ENCODE results near the gene IGFBP6.
"Not testable (repeated sequence)": the region's sequence is repeated elsewhere in the genome, so short reads cannot be mapped to it uniquely, and the experiment has no call there.

IGFBP6 gene

DNA sequence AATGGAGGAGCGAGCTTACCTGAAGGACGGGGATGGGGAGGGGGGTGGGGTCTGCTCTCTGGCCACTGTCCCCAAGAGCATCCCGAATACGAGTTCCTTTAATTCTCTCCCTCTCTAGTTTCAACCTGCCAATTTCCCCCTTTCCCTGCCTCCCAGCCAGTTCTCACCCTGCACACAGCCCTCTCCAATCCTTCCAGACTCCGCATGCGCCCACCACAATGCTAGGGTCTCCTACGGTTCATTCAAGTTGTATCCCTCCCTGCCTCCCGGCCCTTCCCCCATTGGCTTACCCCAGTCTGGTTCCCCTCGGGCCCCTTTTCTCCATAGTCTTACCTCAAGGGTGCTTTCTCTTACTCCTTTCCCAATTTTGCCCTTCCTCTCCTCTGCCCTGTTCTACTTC is 708 bp upstream of the IGFBP6 start:
- DNase-seq (ENCODE audit: low read depth in 3 of 3), result no peak

DNA sequence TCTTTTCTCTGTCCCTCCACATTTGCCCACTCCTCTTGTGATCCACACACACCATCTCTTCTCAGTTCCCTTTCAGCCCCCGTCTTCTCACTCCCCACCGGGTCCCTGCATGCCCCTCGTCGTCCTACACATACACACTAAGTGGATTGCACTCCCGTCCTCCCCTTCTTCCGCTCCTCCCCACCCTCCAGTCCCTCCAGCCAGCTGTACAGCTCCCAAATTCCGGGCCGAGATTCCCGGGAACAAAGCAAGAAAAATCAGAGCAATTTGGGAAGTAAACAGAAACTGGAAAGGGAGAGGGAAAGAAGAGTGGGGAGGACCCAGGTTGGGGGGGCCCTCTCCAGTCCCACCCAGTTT is 282 bp upstream of the IGFBP6 start:
- no peak for DNase-seq (ENCODE audit: low read depth in 3 of 3)

DNA sequence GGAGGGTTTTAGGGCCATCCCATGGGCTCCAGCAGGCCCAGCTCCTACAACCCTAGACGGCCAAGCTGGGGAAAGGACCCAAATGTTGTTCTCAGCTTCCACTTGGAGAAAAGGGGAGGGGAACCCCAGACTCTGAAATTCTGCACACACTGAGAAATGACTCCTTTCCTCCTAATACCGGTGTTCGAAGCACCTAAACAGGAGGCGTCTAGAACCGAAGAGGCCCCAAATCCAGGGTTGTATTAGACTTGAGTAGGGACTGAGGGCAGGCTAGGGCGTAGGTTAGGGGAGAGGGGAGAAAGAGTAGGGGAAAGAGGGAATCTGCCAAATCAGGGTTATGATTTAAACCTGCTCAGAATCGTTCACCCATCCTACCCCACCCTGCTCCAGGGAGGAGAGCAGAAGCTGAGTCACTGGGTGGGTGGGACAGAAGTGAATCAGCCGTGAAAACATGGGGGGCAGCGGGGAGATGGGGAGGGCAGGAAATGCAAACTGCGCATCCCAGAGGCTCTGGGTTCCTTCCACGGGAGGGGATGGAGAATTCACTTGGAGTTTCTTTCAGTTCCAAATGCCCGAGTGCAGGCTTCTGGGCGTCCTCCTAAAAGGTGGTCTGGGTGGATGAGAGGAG is 1.0 kb downstream of the IGFBP6 start:
- no peak for DNase-seq (ENCODE audit: low read depth in 3 of 3)

DNA sequence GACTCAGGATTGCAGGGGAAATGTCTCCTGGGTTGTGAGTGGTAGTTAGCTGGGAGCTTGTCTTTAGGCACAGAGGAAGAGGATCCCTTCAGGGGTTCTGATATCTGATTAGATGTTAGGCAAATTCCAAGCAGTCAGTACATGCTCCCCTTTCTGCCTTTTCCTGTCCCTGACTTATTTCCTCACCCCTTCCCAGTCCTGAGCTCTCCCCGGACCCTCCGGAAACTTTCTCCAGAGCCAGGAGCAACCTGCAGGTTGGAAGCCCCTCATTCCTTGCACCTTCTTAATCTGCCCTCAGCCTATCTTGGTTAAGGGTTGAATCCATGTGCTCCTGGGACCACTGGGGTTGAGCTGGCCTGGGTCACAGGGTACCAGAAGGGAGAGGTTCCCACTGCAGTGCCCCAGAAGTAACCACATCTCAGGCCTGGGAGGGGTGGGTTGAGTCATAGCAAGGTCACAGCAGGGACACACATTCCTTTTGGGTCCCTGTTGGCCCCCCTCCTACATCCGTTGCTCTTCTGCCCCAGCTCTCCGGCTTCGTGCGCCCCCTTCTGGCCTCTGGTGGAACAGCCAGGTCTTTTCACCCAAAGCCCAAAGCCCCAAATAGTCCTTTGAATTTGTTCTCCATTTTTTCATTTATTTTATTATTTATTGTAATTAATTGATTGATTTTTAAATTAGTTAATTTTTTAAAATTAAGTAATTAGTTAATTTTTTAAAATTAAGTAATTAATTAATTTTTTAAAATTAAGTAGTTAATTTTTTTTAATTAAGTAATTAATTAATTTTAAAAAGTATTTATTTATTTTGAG is 1.8 kb downstream of the IGFBP6 start:
- DNase-seq (ENCODE audit: low read depth in 3 of 3), result peak; percentile 85 to 90 (median 89)

DNA sequence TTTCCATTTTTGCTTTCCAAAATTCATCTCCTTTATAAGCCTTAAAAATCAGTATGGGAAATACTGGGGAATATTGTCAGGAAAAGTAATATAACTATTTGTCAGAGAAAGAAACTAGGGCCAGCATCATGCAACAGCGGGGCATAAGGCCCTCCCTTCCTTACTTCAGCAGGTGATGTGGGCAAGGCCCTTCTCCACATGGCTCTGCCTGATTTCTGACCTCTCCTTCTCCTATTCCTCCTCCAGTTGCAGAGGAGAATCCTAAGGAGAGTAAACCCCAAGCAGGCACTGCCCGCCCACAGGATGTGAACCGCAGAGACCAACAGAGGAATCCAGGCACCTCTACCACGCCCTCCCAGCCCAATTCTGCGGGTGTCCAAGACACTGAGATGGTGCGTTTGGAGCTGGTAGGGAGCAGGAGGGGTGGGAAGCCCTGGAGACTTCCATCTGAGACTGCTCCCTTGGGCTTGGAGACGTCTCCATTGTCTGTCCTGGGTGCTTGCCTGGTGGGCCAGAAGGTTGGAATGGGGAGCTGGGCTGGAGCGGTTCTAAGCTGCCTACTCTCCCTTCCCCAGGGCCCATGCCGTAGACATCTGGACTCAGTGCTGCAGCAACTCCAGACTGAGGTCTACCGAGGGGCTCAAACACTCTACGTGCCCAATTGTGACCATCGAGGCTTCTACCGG is 3.1 kb downstream of the IGFBP6 start:
- no peak for DNase-seq (ENCODE audit: low read depth in 3 of 3)

DNA sequence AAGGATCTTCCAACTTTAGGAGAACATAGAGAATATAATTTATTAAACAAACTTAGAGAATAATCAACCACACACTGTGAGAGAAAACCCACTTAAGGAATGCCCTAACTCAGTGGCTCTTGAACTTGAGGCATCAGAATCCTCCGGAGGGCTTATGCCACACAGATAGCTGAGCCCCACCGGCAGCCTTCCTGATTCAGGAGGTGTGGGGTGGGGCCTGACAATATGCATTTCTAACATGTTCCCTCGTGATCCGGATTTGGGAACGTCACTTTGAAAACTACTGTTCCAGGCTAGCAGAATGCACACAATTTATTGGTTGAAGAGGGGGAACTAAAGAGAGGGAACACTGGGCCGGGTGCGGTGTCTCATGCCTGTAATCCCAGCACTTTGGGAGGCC is 3.8 kb downstream of the IGFBP6 start:
- no peak for DNase-seq (ENCODE audit: low read depth in 3 of 3)

DNA sequence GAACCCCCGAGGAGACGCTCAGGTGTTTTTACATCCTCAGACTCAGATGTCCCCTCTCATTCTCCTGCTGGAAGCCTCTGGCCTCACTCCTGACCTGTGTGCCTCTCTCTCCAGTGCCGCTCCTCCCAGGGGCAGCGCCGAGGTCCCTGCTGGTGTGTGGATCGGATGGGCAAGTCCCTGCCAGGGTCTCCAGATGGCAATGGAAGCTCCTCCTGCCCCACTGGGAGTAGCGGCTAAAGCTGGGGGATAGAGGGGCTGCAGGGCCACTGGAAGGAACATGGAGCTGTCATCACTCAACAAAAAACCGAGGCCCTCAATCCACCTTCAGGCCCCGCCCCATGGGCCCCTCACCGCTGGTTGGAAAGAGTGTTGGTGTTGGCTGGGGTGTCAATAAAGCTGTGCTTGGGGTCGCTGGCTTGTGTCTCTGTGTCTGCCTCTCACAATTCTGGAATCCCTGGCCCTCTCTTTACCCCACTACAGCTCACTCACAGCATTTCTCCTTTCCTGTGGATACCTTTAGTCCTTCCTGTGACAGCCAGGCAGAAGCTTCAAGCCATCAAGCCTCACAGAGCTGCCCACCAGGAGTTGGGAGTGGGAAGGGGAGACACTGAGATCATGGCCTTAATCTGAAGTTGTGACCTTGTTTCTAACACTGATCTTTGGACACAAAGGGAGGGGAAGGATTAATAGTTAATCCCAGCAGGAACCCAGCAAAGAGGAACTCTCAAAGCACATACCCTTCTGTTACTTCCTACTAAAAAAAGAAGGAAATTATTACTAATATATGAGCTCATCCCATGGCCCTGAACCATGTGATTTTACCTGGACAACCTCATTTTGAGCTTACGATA is 4.7 kb downstream of the IGFBP6 start:
- no peak for DNase-seq (ENCODE audit: low read depth in 3 of 3)

DNA sequence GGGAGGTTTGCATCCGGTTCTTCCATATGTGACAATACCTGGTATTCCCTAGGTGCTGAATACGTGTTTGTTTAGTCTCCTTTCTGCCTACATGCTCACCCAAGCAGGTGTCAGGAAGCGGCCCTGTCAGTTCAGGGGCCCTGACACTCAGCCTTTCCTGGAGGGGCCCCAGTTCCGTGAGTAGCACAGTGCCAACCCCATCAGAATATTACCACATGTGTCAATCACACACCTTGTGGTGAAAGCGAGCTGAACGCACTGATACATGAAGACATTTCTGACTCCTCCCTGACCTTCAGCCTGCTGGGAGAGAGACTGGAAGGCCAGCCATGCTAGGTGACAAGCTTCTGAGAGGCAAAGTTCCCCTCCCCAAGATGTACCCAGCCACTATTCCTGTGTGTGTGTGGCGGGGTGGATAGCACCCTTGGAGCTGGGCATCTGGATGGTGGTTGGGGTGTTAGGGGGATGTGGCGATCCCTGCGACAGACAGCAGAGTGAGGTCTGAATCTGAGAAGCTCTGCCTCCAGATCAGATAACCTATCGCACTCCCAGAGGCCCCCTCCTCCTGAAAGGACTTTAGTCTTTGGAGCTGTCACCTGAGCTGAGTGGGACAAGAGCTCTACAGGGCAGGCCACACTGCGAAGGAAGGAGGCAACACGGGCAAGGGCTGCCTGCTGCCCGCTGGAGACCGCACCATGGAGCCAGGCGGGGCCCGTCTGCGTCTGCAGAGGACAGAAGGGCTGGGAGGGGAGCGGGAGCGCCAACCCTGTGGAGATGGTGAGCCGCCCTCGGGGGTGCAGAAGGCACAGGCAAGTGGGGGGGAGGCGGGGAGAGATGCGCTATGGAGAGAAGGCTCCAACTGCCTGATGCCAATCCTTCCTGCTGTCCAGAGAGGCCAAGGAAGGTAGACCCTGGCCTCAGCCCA is 5.7 kb downstream of the IGFBP6 start, which contains the start of gene SOAT2:
SOAT2 (plus strand) TSS at position 604 of the 925 bp plus-strand sequence; CDS start at position 696, 92 bp downstream.
- peak in 1 of 3 donors; percentile 48 for DNase-seq (ENCODE audit: low read depth in 3 of 3)

DNA sequence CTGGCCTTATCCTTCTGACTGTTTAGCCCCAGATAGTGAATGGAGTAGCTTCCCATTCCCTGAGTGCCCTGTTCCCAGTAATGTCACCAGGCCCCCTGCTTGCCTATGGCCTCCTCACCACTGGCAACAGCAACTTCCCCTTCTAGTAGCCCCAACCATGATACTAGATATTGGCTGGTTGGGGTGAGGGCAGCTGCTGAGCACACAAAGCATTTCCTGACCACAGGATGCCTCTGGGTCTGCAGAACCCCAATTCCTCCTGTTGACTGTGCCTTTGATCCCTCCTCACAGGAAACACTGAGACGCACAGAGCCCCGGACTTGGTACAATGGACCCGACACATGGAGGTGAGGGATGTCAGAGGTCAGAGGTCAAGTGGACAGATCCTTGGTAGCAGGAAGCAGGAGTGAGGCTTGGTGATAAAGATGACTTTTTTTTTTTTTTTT is 6.4 kb downstream of the IGFBP6 start:
- no peak for DNase-seq (ENCODE audit: low read depth in 3 of 3)

DNA sequence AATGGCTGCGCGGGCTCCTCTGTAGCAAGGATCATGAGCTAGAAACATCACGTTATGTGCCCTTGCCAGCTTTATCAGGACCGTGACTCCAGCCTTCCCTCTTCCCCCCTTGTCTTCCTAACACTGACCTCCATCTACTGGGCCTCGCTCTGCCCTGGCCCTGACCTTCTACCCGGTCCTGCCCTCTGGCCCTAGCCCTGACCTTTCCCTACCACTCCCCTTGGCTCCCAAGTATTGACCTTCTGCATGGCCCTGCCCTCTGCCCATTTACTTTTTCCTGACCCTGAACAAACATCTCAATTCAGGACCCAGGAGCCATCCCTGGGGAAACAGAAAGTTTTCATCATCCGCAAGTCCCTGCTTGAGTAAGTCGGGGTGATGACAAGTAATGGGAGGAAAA is 7.8 kb downstream of the IGFBP6 start:
- DNase-seq (ENCODE audit: low read depth in 3 of 3), result no peak

DNA sequence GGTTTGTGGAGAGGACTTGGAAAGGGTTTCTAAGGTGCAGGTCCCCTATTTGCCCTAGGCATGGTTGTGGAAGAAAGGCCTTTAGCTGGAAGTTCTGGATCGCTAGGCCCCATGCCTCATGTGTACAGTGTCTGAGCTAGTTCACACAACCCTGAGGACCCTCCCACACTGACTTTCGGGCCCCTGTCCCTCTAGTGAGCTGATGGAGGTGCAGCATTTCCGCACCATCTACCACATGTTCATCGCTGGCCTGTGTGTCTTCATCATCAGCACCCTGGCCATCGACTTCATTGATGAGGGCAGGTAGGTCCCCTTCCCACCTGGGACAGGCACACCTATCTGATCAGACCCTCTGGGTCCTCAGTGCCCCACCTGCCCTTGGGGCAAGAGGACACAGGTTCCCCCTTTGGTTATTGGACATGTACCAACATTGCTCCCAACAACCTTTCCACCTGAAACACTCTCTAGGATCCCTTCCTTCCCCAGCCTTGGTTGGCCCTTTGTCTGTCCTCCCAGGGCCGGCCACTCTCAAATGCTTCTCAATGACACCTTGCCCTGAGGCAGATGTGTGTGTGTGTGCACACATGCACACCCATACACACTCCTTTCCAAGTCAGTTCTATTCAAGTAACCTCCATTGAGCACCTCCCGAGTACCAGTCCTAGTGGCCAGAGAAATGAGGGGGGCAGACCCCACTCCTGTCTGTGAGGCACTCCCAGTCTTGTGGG is 8.4 kb downstream of the IGFBP6 start:
- DNase-seq (ENCODE audit: low read depth in 3 of 3), result no peak

DNA sequence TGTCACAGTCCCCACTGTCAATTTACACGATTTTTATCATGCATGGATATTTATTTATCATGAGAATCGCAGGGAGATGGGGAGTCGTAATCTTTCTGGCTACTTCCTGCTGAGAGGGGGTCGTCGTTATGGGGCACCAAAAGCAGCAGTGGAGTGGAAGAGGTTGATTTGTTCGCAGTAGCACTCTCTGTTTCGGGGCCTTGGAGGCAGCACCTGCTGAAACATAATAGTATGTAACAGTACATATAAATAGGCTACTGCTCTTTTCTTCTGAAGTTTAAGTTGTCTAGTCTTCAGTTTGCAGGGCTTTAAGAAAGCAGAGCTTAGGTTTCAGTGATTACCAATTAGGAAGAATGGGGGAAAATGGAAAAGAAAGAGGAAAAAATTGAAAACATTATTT is 9.7 kb downstream of the IGFBP6 start:
- DNase-seq (ENCODE audit: low read depth in 3 of 3), result no peak

DNA sequence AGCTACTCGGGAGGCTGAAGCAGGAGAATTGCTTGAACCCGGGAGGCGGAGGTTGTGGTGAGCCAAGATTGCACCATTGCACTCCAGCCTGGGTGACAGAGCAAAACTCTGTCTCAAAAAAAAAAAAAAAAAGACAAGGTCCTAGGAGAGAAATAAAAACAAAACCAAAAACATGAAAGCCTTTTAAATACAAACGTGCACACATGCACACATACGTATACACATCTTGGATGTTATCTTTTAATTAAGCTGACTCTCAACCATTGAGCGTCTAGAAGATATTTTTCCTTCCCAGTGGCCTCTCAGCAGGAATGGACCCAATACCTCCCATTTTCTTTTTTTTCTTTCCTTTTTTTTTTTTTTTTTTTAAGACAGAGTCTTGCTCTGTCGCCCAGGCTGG is 15.0 kb downstream of the IGFBP6 start:
- DNase-seq (ENCODE audit: low read depth in 3 of 3), result not testable (repeated sequence)

DNA sequence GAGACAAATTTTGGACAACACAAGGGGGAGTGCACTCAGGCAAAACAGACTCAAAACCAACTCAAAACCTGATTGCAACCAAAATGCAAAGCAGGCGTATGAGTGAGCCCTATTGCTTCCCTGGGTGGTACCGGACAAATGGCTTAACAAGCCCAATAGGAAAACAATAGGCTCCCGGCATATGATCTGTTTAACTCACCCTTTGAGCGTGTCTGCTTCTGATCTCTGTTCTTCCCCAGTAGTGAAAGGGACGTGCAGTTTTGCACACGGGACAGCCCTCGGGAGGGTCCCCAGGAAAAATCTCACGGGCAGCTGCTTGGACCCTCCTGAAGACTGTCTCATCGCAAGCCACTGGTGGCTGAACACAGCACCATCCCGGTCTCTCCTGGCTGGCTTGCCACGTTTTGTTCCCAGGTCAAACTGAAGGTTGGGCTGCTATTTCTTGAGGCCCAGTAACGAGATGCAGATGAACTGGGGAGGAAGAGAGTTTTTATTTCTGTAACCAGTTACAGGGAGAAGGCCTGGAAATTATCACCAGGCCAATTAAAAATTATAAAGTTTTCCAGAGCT is 15.8 kb downstream of the IGFBP6 start:
- DNase-seq (ENCODE audit: low read depth in 3 of 3), result no peak

DNA sequence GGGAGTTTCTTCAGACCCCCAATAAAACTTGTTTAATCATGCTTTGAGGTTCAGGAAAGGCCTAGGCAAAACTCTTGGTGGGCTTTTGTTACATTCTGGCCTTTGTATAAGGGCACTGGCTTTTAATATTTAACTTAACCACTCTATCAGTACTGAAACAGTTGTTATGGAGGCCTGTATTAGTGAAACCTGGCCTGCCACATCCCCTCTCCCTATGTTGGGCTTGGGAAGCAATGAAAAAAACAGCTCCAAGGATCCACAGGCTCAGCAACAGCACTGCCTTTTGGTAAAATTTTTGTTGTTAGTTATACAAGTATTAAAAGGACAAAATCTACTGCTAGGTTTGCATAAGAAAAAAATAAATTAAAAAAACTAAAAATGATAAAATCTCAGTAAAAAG is 16.5 kb downstream of the IGFBP6 start:
- DNase-seq (ENCODE audit: low read depth in 3 of 3), result no peak

DNA sequence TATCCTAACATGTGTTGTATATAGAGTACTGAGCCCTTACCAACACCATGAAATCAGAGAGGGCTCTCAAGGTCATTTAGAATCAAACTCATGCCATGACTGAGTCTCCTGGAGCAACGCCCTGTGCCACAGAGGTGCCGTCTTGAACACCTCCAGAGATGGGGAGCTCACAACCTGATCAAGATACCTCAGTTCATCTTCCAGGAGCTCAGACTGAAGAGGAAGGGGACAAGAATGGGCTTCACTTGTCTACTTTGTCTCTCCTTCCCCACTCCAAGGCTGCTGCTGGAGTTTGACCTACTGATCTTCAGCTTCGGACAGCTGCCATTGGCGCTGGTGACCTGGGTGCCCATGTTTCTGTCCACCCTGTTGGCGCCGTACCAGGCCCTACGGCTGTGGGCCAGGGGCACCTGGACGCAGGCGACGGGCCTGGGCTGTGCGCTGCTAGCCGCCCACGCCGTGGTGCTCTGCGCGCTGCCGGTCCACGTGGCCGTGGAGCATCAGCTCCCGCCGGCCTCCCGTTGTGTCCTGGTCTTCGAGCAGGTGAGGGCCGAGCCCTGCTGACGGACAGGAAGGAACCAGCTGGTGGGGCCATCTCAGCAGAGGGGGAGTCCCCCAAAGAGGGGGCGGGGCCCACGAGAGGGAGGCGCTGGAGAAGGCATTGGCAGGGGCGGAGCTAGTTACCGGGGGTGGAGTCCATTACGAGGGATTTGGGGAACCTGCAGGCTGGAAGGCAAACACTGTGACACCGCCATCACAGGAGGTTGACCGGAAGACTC is 17.8 kb downstream of the IGFBP6 start:
- DNase-seq (ENCODE audit: low read depth in 3 of 3), result no peak

DNA sequence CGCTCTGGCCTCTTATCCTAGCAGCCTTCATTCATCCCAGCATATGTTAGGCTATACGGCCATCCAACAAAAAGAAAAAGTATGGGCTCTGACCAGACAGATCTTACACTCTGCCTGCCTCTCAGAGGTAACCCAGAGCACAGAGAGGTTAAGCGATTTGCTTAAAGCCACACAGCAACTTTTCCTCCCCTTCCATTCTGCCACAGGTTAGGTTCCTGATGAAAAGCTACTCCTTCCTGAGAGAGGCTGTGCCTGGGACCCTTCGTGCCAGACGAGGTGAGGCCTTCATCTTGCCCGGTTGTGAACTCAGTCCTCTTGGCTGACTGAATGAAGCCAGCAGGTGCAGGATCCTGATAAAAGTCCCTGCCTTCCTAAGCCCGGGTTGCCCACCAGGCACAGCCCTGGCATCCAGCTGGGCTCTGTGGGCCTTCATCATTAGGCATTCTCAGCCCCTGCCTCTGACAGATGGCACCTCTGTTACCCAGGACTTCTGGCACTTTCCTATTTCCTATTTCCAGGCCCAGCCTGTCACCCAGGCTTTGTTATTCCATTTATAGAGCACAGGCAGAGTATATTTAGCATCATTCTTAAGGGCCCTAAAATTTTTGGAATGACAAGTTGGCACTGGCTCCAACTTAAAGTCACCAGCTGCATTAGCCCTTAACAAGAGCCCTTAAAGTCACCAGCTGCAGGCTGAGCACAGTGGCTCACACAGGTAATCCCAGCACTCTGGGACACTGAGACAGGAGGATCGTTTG is 18.6 kb downstream of the IGFBP6 start:
- no peak for DNase-seq (ENCODE audit: low read depth in 3 of 3)

DNA sequence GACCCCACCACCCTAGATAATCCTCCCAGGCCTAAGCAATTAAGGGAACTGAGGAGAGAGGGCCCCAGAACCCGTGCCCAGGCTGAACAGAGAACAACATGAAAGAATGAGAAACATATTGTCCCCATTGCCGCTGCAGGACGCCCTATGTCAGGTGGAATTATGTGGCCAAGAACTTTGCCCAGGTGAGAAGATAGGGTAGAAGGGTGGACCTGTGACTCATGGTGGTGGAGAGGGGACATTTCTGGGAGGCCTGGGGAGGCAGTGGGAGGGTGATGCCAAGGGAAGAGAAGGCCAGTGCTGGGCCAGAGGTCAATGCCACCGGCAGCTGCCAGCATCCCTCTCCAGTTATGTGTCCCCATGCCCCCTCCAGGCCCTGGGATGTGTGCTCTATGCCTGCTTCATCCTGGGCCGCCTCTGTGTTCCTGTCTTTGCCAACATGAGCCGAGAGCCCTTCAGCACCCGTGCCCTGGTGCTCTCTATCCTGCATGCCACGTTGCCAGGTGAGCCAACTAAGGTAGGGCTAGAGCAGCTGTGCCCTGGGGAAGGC is 21.4 kb downstream of the IGFBP6 start:
- DNase-seq (ENCODE audit: low read depth in 3 of 3), result no peak
